GM21390 (cell line): ENCODE data around the gene SLC7A4.
"Not testable (repeated sequence)": the region's sequence is repeated elsewhere in the genome, so short reads cannot be mapped to it uniquely, and the experiment has no call there.

Experiments used
- ATAC-seq: cut with Tn5 transposase; IDR thresholded peaks from one replicate; pipeline ENCODE4 v1.9.1; 2021; ENCODE audit not compliant: unreplicated experiment

The SLC7A4 gene, protein sequence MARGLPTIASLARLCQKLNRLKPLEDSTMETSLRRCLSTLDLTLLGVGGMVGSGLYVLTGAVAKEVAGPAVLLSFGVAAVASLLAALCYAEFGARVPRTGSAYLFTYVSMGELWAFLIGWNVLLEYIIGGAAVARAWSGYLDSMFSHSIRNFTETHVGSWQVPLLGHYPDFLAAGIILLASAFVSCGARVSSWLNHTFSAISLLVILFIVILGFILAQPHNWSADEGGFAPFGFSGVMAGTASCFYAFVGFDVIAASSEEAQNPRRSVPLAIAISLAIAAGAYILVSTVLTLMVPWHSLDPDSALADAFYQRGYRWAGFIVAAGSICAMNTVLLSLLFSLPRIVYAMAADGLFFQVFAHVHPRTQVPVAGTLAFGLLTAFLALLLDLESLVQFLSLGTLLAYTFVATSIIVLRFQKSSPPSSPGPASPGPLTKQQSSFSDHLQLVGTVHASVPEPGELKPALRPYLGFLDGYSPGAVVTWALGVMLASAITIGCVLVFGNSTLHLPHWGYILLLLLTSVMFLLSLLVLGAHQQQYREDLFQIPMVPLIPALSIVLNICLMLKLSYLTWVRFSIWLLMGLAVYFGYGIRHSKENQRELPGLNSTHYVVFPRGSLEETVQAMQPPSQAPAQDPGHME

GRCh38 chr22:21032037-21032867, at the start of gene SLC7A4:
SLC7A4 (minus strand) TSS chr22:21032561; CDS start chr22:21031812, 749 bp downstream.
- ATAC-seq: no peak

DNA sequence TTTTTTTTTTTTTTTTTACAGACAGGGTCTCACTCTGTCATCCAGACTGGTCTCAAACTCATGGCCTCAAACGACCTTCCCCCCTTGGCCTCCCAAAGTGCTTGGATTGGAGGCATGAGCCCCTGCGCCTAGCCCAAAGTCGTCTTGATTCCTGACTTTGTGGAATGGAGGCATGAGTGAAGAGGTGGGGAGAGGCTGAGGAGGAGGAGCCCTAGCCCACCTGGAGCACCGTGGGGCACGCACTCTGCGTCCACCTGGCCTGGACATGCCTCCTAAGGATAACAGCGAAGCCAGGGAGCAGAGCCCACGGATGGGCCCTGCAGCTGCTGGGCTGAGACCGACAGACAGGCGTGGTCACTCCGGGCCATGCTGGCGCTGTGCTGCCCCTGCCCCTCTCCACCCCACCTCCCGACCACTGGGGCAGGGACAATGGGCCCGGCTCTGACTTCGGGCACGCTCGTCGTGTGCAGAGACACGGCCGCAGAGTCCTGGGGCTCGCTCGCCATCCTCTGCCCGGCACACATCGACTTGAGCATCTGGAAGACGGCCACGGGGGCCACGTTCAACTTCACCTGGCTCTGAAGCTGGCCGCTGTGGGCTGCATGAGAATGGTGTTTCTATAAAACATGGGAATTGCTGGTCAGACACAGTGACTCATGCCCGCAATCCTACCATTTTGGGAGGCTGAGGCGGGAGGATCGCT, 48.2 kb upstream of the SLC7A4 start:
- no peak for ATAC-seq

DNA sequence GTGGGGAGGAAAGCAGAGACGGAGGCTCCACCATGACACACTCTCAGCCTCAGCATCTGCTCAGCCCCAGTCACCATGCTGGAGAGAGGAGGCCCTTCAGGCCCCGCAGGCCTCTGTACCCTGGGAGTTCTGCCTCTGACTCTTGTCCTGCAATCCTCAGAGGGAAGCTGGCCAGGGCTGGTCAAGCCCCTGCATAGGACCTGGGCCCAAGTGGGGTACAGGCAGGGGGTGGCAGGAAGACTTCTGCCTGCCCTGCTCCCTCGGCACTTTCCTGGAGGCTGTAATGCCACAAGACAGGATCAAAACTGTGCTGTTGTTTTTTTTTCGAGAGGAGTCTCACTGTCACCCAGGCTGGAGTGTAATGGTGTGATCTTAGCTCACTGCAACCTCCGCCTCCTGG, 47.1 kb upstream of the SLC7A4 start:
- ATAC-seq: no peak

GRCh38 chr22:21078916-21079315, 46.6 kb upstream of the SLC7A4 start:
- no peak for ATAC-seq

GRCh38 chr22:21077884-21078508, 45.6 kb upstream of the SLC7A4 start:
- ATAC-seq: no peak

GRCh38 chr22:21076912-21077625, 44.7 kb upstream of the SLC7A4 start:
- ATAC-seq: no peak

- ATAC-seq: no peak
Measured at GRCh38 chr22:21075516-21076138, 43.3 kb upstream of the SLC7A4 start.

DNA sequence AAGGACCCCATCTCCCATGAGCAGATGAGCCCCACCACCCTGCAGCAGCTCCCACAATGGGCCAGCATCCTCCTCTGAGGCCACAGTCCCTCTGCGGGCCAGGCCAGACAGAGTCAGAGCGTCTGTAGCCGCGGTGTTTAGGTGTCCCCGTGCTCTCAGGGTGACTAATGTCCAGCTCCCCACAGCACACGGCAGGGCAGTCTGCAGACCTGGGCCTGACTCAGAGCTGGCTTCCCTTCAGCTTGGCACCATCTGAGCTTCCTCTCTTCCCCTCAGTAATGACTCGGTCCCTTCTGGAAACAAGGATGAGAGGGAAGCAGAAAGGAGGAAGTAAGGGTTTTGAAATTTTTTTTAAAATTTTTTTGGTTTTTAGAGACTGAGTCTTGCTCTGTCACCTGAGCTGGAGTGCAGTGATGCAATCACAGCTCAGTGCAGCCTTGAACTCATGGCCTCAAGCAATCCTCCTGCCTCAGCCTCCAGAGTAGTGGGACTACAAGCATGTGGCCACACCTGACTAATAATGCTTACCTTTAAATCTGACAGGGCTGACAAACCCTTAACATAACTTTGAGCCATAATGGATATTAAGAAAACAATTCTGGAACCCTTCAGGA, 41.8 kb upstream of the SLC7A4 start:
- no peak for ATAC-seq

GRCh38 chr22:21073482-21073881, 41.1 kb upstream of the SLC7A4 start:
- ATAC-seq: no peak

DNA sequence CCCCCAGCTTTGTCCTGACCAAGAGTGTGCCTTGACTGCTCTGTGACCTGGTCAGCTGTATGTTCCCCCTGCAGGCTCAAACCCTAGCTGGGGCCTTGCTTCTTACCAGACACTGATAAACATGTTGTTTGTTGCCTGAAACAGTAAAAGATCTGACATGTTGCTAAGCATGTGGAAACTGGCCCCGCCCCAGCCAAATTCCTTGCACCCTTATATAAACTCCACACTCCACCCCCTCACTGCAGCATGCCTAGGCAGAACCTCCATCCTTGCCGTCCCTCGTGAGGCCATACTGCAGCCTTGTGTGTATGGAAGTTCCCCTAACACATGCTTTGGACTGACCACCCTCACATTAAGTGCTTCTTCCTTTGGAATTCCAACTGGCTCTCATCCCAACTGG, 40.7 kb upstream of the SLC7A4 start:
- no peak for ATAC-seq

GRCh38 chr22:21071796-21072195, 39.4 kb upstream of the SLC7A4 start:
- ATAC-seq: not testable (repeated sequence)

DNA sequence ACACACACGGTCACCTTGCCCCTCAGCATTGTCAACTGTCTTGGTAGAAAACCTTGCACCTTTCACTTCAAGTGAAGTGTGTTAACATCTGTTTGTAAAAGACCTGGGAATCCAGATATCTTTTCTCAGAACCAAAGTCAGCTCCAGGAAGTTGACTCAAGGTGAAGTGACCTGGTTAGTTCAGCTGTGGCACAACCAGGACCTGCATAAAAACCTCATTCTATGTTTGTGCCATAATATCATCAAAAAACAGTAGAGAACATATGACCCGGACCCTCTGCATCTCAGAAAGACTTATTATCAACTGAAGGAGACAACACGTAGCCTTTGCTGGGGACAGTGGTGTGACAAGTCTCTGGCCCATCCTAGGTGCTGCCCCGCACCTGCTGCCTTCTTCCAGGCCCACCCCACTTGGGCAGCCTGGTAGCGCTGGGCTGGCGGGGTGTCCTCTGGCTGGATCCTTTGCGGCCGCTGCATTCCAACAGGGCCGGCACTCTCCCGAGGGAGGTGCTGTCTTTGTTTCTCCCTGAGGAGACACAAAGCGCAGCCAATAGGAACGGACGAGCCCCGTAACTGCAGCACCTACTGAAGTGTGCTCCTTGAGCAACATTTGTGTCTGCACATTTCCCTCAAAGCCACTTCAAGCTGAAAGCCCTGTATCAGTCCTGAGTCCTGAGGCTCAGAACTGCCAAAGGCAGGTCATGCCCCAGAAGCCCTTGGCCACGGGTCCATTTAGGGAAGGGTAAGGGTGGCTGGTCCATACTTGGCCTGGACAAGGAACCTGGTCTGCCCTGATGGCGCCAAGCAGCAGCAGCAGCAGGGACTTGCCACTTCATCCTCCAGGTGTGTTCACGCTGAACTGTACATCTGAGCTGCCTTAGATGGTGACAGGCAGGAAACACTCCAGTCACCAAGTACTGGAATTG, 38.6 kb upstream of the SLC7A4 start:
- ATAC-seq: no peak

DNA sequence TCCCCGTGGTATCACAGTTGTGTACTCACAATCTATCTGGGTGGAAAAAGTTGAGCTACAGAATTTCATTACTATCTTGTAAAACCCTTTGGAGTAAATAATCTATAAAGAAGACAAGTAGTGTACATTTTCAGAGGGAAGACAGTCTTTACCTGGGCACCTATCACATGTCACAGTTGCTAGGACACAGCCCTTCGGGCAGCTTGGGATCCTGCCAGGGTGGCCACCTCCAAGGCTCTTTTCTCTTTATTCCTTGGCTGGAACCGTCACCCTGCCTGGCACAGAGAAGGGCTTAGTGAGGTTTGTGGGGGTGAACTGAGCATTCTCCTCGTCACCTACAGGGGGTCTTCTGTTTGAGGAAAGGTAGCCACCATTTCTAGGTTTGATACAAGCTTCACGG, 37.0 kb upstream of the SLC7A4 start:
- no peak for ATAC-seq

- no peak for ATAC-seq
Measured at GRCh38 chr22:21068681-21069276, 36.4 kb upstream of the SLC7A4 start.

GRCh38 chr22:21067901-21068680, 35.7 kb upstream of the SLC7A4 start:
- ATAC-seq: no peak

DNA sequence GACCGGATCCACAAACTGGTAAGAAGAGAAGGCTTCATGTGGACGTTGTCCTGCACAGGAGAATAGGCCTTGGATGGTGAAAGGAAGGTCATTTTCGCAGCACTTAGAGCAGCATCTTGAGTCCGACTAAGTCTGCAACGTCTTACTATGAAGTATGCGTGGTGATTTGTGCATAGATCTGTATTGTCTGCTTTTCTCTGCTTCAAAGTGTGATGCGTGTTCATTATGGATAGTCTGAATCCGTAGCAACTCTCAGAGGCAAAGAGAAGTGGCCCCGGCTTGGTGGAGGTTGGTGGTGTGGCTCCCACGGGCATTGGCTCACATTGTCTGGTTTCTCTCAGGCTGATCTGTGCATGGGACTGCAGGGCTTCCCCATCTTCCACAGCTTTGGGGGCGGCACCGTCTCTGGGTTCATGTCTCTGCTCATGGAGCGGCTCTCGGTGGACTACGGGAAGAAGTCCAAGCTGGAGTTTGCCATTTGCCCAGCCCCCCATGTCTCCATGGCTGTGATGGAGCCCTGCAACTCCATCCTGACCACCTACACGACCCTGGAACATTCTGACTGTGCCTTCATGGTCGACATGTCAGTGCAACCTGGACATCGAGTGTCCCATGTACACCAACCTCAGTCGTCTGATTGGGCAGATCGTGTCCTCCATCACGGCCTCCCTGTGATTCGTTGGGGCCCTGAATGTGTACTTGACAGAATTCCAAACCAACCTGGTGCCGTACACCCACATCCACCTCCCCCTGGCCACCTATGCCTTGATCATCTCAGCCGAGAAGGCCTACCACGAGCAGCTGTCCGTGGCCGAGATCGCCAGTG, 34.9 kb upstream of the SLC7A4 start:
- ATAC-seq: no peak
